Measurements from ENCODE around the gene KLHDC4.

KLHDC4 gene

GRCh38 chr16:87695534-87695933, 70.3 kb downstream of the KLHDC4 start:
- no peak for DNase-seq
- no peaks in the 10 kb centered on the region for H3K9me3 ChIP-seq
- H3K36me3 ChIP-seq: peaks cover 33% of the 10 kb centered on the region
- no peak for TF ChIP-seq CTCF (IDR thresholded peaks at IDR 0.05; ENCODE audit: low read depth, low read length)
- no peak overlapping the region for H3K4me3 ChIP-seq (ENCODE audit: low read depth, low read length)
- no peaks in the 10 kb centered on the region for H3K4me1 ChIP-seq
- no peaks in the 10 kb centered on the region for H3K27me3 ChIP-seq

- DNase-seq: no peak
- H3K4me1 ChIP-seq: no peaks in the 10 kb centered on the region
- no peaks in the 10 kb centered on the region for H3K27me3 ChIP-seq
- peaks cover 26% of the 10 kb centered on the region for H3K36me3 ChIP-seq
- H3K4me3 ChIP-seq (ENCODE audit: low read depth, low read length): no peak overlapping the region
- no peak for TF ChIP-seq CTCF (IDR thresholded peaks at IDR 0.05; ENCODE audit: low read depth, low read length)
- H3K9me3 ChIP-seq: no peaks in the 10 kb centered on the region
Measured at GRCh38 chr16:87694441-87695125, 71.2 kb downstream of the KLHDC4 start.

GRCh38 chr16:87693827-87694226, 72.0 kb downstream of the KLHDC4 start:
- Histone ChIP-seq H3K4me1 (no peaks in the 10 kb centered on the region), H3K9me3 (no peaks in the 10 kb centered on the region), H3K27me3 (no peaks in the 10 kb centered on the region), H3K36me3 (peaks cover 22% of the 10 kb centered on the region), H3K4me3 (ENCODE audit: low read depth, low read length) (no peak overlapping the region)
- no peak for TF ChIP-seq CTCF (IDR thresholded peaks at IDR 0.05; ENCODE audit: low read depth, low read length)
- no peak for DNase-seq

GRCh38 chr16:87692756-87693155, 73.0 kb downstream of the KLHDC4 start:
- no peaks in the 10 kb centered on the region for H3K9me3 ChIP-seq
- H3K4me3 ChIP-seq (ENCODE audit: low read depth, low read length): no peak overlapping the region
- no peaks in the 10 kb centered on the region for H3K4me1 ChIP-seq
- no peak for DNase-seq
- H3K27me3 ChIP-seq: no peaks in the 10 kb centered on the region
- TF ChIP-seq CTCF (IDR thresholded peaks at IDR 0.05; ENCODE audit: low read depth, low read length): no peak
- H3K36me3 ChIP-seq: peaks cover 14% of the 10 kb centered on the region

- DNase-seq: no peak
- H3K4me1 ChIP-seq: no peaks in the 10 kb centered on the region
- H3K36me3 ChIP-seq: peaks cover 14% of the 10 kb centered on the region
Measured at GRCh38 chr16:87692176-87692575, 73.6 kb downstream of the KLHDC4 start.

More at GRCh38 chr16:87692176-87692575, 73.6 kb downstream of the KLHDC4 start:
- Histone ChIP-seq H3K9me3 (no peaks in the 10 kb centered on the region), H3K4me3 (ENCODE audit: low read depth, low read length) (no peak overlapping the region), H3K27me3 (no peaks in the 10 kb centered on the region)
- TF ChIP-seq CTCF (IDR thresholded peaks at IDR 0.05; ENCODE audit: low read depth, low read length): no peak
